Esophagus (tissue), 2 donors: Measurements from ENCODE around the gene CDC42BPB. TPM values are rescaled to one million over a fixed set of nuclear protein-coding genes. Genes with fewer than 3 reads are reported as not detected.

Source experiments
- H3K27ac ChIP-seq, 2 donors: one replicate each; pipeline ENCODE4 v1.5.1; 2013; ENCODE audit warnings: low read depth in 2 of 2, mild to moderate bottlenecking in 2 of 2, inconsistent platforms in 1 of 2, low read length in 1 of 2, moderate library complexity in 1 of 2
- H3K27me3 ChIP-seq, 2 donors: one replicate each; pipeline ENCODE4 v1.6.1; 2013; ENCODE audit warnings: low read length in 2 of 2, control low read depth in 1 of 2, mild to moderate bottlenecking in 1 of 2; ENCODE audit not compliant: insufficient read depth in 2 of 2, control insufficient read depth in 1 of 2
- H3K36me3 ChIP-seq, 2 donors: one replicate each; pipeline ENCODE4 v1.6.1; 2013; ENCODE audit warnings: low read length in 1 of 2; ENCODE audit not compliant: control insufficient read depth in 2 of 2, insufficient read depth in 2 of 2
- H3K4me1 ChIP-seq, 2 donors: one replicate each; pipeline ENCODE4 v1.6.1; 2013; ENCODE audit warnings: low read length in 1 of 2; ENCODE audit not compliant: control insufficient read depth in 2 of 2, insufficient read depth in 2 of 2
- H3K4me3 ChIP-seq, 2 donors: one replicate each; pipeline ENCODE4 v1.5.1; 2013; ENCODE audit warnings: low read length in 2 of 2, mild to moderate bottlenecking in 2 of 2, low read depth in 1 of 2, moderate library complexity in 1 of 2
- H3K9me3 ChIP-seq, 2 donors: one replicate each; pipeline ENCODE4 v1.6.1; 2013; ENCODE audit warnings: mild to moderate bottlenecking in 2 of 2, low read depth in 1 of 2, low read length in 1 of 2, moderate library complexity in 1 of 2; ENCODE audit not compliant: control insufficient read depth in 2 of 2, insufficient read depth in 1 of 2
- WGBS, 2 donors: extraction: QIAGEN DNeasy Blood & Tissue Kit; methylation state at CpG; one replicate each; pipeline ENCODE4 v1.1.7; 2013; 5-methylcytosine and 5-hydroxymethylcytosine counted together
- polyA plus RNA-seq, 2 donors: library from polyadenylated mRNA; stranded (reverse); fragments of 200-250 nt; gene quantifications; one replicate each; pipeline ENCODE4 v1.2.3, GENCODE V29; 2013
- donor health status: healthy with polysubstance abuse.
- donor health status: Bipolar disorder and iron deficiency.

CDC42BPB gene
- polyA plus RNA-seq, 2 donors, result 29.9 to 35.2 TPM

- Histone ChIP-seq H3K27ac (no peak overlapping the region), H3K4me1 (peaks cover 11 to 16% of the 10 kb centered on the region in 2 donors), H3K27me3 (no peaks in the 10 kb centered on the region), H3K36me3 (peaks cover 5 to 13% of the 10 kb centered on the region in 2 donors), H3K9me3 (no peaks in the 10 kb centered on the region), H3K4me3 (no peak overlapping the region)
- 87 to 92% methylated on average over 3 of the region's 3 CpGs for WGBS, 2 donors
Observed at GRCh38 chr14:102991376-102991775, 66.0 kb downstream of the CDC42BPB start.

GRCh38 chr14:102988054-102988453, 69.3 kb downstream of the CDC42BPB start:
- H3K4me1 ChIP-seq, result peaks cover 5 to 14% of the 10 kb centered on the region in 2 donors
- H3K27me3 ChIP-seq, result no peaks in the 10 kb centered on the region
- H3K36me3 ChIP-seq, result peaks cover 4 to 15% of the 10 kb centered on the region in 2 donors
- no peak overlapping the region for H3K27ac ChIP-seq
- WGBS, 2 donors, result 94 to 100% methylated on average over 1 of the region's 1 CpG
- no peaks in the 10 kb centered on the region for H3K9me3 ChIP-seq
- H3K4me3 ChIP-seq, result no peak overlapping the region

- Histone ChIP-seq H3K4me3 (no peak overlapping the region), H3K27me3 (no peaks in the 10 kb centered on the region), H3K36me3 (peaks cover 4 to 15% of the 10 kb centered on the region in 2 donors), H3K27ac (peak overlapping the region; percentile 55 to 80), H3K4me1 (peaks cover 5 to 14% of the 10 kb centered on the region in 2 donors), H3K9me3 (no peaks in the 10 kb centered on the region)
- 56 to 71% methylated on average over 19 of the region's 19 CpGs for WGBS, 2 donors
Observed at GRCh38 chr14:102986810-102987579, 70.4 kb downstream of the CDC42BPB start.

- Histone ChIP-seq H3K27ac (peak overlapping the region; percentile 51 to 79), H3K4me3 (no peak overlapping the region), H3K27me3 (no peaks in the 10 kb centered on the region), H3K36me3 (peaks cover 5 to 18% of the 10 kb centered on the region in 2 donors), H3K9me3 (no peaks in the 10 kb centered on the region), H3K4me1 (peaks cover 5 to 14% of the 10 kb centered on the region in 2 donors)
- 48 to 64% methylated on average over 10 of the region's 10 CpGs for WGBS, 2 donors
Observed at GRCh38 chr14:102985665-102986064, 71.7 kb downstream of the CDC42BPB start.

GRCh38 chr14:102984336-102985102, 72.8 kb downstream of the CDC42BPB start:
- Histone ChIP-seq H3K9me3 (no peaks in the 10 kb centered on the region), H3K27me3 (no peaks in the 10 kb centered on the region), H3K27ac (peak overlapping the region in 1 of 2 donors; percentile 13), H3K36me3 (peaks cover 7 to 24% of the 10 kb centered on the region in 2 donors), H3K4me3 (no peak overlapping the region), H3K4me1 (peaks cover 5 to 14% of the 10 kb centered on the region in 2 donors)
- WGBS, 2 donors, result 90 to 92% methylated on average over 19 of the region's 19 CpGs

- Histone ChIP-seq H3K27me3 (no peaks in the 10 kb centered on the region), H3K4me1 (peaks cover 5 to 14% of the 10 kb centered on the region in 2 donors), H3K4me3 (no peak overlapping the region), H3K9me3 (no peaks in the 10 kb centered on the region), H3K36me3 (peaks cover 7 to 26% of the 10 kb centered on the region in 2 donors), H3K27ac (no peak overlapping the region)
- WGBS, 2 donors, result 93 to 94% methylated on average over 14 of the region's 14 CpGs
Observed at GRCh38 chr14:102983496-102983895, 73.9 kb downstream of the CDC42BPB start.

- WGBS, 2 donors, result 88 to 95% methylated on average over 15 of the region's 15 CpGs
Observed at GRCh38 chr14:102982852-102983470, 74.4 kb downstream of the CDC42BPB start.

GRCh38 chr14:102980409-102980810, 76.9 kb downstream of the CDC42BPB start:
- Histone ChIP-seq H3K4me3 (no peak overlapping the region), H3K36me3 (peaks cover 21 to 38% of the 10 kb centered on the region in 2 donors), H3K27ac (no peak overlapping the region), H3K27me3 (no peaks in the 10 kb centered on the region), H3K9me3 (no peaks in the 10 kb centered on the region), H3K4me1 (peaks cover 0 to 8% of the 10 kb centered on the region in 2 donors)
- WGBS, 2 donors, result 84 to 85% methylated on average over 8 of the region's 8 CpGs

More at GRCh38 chr14:102982852-102983470, 74.4 kb downstream of the CDC42BPB start:
- peaks cover 11 to 28% of the 10 kb centered on the region in 2 donors for H3K36me3 ChIP-seq
- H3K27me3 ChIP-seq, result no peaks in the 10 kb centered on the region
- H3K4me1 ChIP-seq, result peaks cover 5 to 14% of the 10 kb centered on the region in 2 donors
- H3K9me3 ChIP-seq, result no peaks in the 10 kb centered on the region
- no peak overlapping the region for H3K4me3 ChIP-seq
- H3K27ac ChIP-seq, result no peak overlapping the region

GRCh38 chr14:102979406-102979805, 77.9 kb downstream of the CDC42BPB start:
- H3K27me3 ChIP-seq, result no peaks in the 10 kb centered on the region
- peaks cover 25 to 34% of the 10 kb centered on the region in 2 donors for H3K36me3 ChIP-seq
- H3K27ac ChIP-seq, result no peak overlapping the region
- peaks cover 0 to 2% of the 10 kb centered on the region in 2 donors for H3K4me1 ChIP-seq
- H3K9me3 ChIP-seq, result no peaks in the 10 kb centered on the region
- 91 to 93% methylated on average over 9 of the region's 9 CpGs for WGBS, 2 donors
- H3K4me3 ChIP-seq, result no peak overlapping the region
